Esophagus muscularis mucosa (tissue), 4 donors: ENCODE results near the gene HBA2. TPM values are rescaled to one million over a fixed set of nuclear protein-coding genes. Genes with fewer than 3 reads are reported as not detected.
"Not testable (repeated sequence)": the region's sequence is repeated elsewhere in the genome, so short reads cannot be mapped to it uniquely, and the experiment has no call there.

ENCODE experiments used
- DNase-seq: peaks from one replicate; pipeline ENCODE4 v3.0.0-alpha.2; 2017; ENCODE audit errors: extremely low spot score
- H3K27ac ChIP-seq, 4 donors: fragments of 200-600 bp; sonication (generic); replicated peaks in 1 of 4; 1 replicate in 3 of 4; 2 replicates in 1 of 4; pipeline ENCODE4 v1.5.1; 2016 to 2019; ENCODE audit warnings: mild to moderate bottlenecking in 1 of 4
- H3K27me3 ChIP-seq, 4 donors: fragments of 200-600 bp; sonication (generic); one replicate each; pipeline versions ENCODE4 v1.5.1 to v1.6.0; 2016 to 2019
- H3K36me3 ChIP-seq, 4 donors: fragments of 200-600 bp; sonication (generic); one replicate each; pipeline ENCODE4 v1.5.1; 2016 to 2019
- H3K4me1 ChIP-seq, 4 donors: fragments of 200-600 bp; sonication (generic); one replicate each; pipeline ENCODE4 v1.5.1; 2016 to 2019
- H3K4me3 ChIP-seq, 4 donors: fragments of 200-600 bp; sonication (generic); 1 replicate in 2 of 4; 2 replicates in 2 of 4; pipeline ENCODE4 v1.5.1; 2016 to 2019; ENCODE audit warnings: mild to moderate bottlenecking in 4 of 4, moderate library complexity in 1 of 4
- H3K9me3 ChIP-seq, 4 donors: fragments of 200-600 bp; sonication (generic); 1 replicate in 3 of 4; 2 replicates in 1 of 4; pipeline ENCODE4 v1.5.1; 2016 to 2019
- EP300 ChIP-seq: sonication (generic); formaldehyde crosslinking; IDR thresholded peaks from one replicate; pipeline ENCODE4 v1.6.1; 2017; ENCODE audit warnings: antibody characterized with exemption
- POLR2A ChIP-seq: fragments of 450-650 bp; IDR thresholded peaks from one replicate; pipeline ENCODE4 v1.6.1; 2017; ENCODE audit warnings: antibody characterized with exemption, moderate library complexity, mild to moderate bottlenecking, low read depth
- POLR2AphosphoS5 ChIP-seq, 2 donors: sonication (generic); formaldehyde crosslinking; IDR thresholded peaks; one replicate each; pipeline ENCODE4 v1.6.1; 2017; ENCODE audit warnings: antibody characterized with exemption in 2 of 2
- WGBS: methylation state at CpG from one replicate; pipeline ENCODE4 v1.1.5; 2018; 5-methylcytosine and 5-hydroxymethylcytosine counted together
- intact Hi-C: fragments of 100-400 bp; cut with DNase I; formaldehyde crosslinking; loops from one replicate; pipeline ENCODE4 v1.15.1; 2023
- total RNA-seq, 4 donors: library from RNA; depleted of rRNA; stranded (reverse); fragments of >200 nt; gene quantifications; one replicate each; pipeline versions ENCODE4 v1.1.0 to v1.2.1, GENCODE V29; 2016
- TF ChIP-seq, protein P1 (sequence below), 3 experiments: fragments of 200-600 bp in 2 of 3; fragments of 450-650 bp in 1 of 3; sonication (generic) in 2 of 3; IDR thresholded peaks; one replicate each; pipeline ENCODE4 v1.5.1; 2017 to 2019; ENCODE audit warnings: antibody characterized with exemption in 3 of 3, mild to moderate bottlenecking in 2 of 3, moderate library complexity in 1 of 3

The HBA2 gene
- total RNA-seq: 1,000 to 10,000 TPM in 1 of 4 donors, 100 to 1,000 TPM in 1, 10 to 100 TPM in 1, 1 to 10 TPM in 1; 1.7 to 1,686 (median 156) TPM

GRCh38 chr16:172374-172941 is at the start of gene HBA2:
HBA2 (plus strand) TSS chr16:172876; CDS start chr16:172913, 37 bp downstream.
- H3K4me3 ChIP-seq, H3K36me3 ChIP-seq, H3K27ac ChIP-seq, H3K9me3 ChIP-seq, DNase-seq, intact Hi-C loops: not testable (repeated sequence)
- H3K27me3 ChIP-seq: peaks cover 4 to 83% (median 42%) of the 10 kb centered on the region in 4 donors
- H3K4me1 ChIP-seq: peaks cover 2 to 11% (median 9%) of the 10 kb centered on the region in 4 donors
- WGBS: no CpG with 5 or more reads among the region's 74 CpGs

GRCh38 chr16:123558-124350 is 48.9 kb upstream of the HBA2 start:
- H3K27ac ChIP-seq, H3K4me3 ChIP-seq, intact Hi-C loops, H3K27me3 ChIP-seq, H3K4me1 ChIP-seq, DNase-seq, H3K9me3 ChIP-seq: not testable (repeated sequence)
- peaks cover 6 to 30% (median 24%) of the 10 kb centered on the region in 4 donors for H3K36me3 ChIP-seq
- 92% methylated on average over 12 of the region's 19 CpGs for WGBS

GRCh38 chr16:125011-125410 is 47.7 kb upstream of the HBA2 start:
- 89% methylated on average over 3 of the region's 3 CpGs for WGBS
- peaks cover 6 to 31% (median 24%) of the 10 kb centered on the region in 4 donors for H3K36me3 ChIP-seq
- no peak overlapping the region for H3K4me3 ChIP-seq
- H3K27ac ChIP-seq: no peak overlapping the region
- TF ChIP-seq POLR2AphosphoS5 (IDR thresholded peaks at IDR 0.05) (no peak), POLR2A (no peak), EP300 (no peak)
- TF ChIP-seq, protein P1, sequence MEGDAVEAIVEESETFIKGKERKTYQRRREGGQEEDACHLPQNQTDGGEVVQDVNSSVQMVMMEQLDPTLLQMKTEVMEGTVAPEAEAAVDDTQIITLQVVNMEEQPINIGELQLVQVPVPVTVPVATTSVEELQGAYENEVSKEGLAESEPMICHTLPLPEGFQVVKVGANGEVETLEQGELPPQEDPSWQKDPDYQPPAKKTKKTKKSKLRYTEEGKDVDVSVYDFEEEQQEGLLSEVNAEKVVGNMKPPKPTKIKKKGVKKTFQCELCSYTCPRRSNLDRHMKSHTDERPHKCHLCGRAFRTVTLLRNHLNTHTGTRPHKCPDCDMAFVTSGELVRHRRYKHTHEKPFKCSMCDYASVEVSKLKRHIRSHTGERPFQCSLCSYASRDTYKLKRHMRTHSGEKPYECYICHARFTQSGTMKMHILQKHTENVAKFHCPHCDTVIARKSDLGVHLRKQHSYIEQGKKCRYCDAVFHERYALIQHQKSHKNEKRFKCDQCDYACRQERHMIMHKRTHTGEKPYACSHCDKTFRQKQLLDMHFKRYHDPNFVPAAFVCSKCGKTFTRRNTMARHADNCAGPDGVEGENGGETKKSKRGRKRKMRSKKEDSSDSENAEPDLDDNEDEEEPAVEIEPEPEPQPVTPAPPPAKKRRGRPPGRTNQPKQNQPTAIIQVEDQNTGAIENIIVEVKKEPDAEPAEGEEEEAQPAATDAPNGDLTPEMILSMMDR (IDR thresholded peaks at IDR 0.05): no peak
- DNase-seq: no peak
- no peaks in the 10 kb centered on the region for H3K27me3 ChIP-seq
- no peaks in the 10 kb centered on the region for H3K9me3 ChIP-seq
- intact Hi-C loops: no loop called here
- H3K4me1 ChIP-seq: no peaks in the 10 kb centered on the region

DNA sequence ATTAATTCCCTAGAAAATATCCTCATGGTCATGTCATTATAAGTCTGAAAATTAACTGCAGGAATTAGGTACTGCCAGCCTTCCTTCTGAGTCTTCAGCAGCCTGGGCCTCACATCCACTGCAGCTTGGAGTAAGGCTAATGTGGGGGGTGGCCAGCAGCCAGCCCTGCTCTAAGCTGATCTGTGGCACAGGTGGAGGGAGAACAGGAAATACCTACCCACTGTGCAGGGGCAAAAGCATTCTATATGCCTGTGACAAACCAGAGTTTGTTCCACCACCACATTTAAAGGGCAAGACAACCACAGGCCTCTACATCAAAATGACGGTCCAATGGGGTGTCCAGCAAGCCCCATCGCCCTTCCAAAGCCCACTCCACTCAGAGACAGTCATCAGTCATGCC is 43.6 kb upstream of the HBA2 start:
- Histone ChIP-seq H3K27me3 (no peaks in the 10 kb centered on the region), H3K9me3 (no peaks in the 10 kb centered on the region), H3K36me3 (peaks cover 6 to 21% (median 10%) of the 10 kb centered on the region in 4 donors), H3K4me3 (no peak overlapping the region), H3K4me1 (no peaks in the 10 kb centered on the region), H3K27ac (no peak overlapping the region)
- WGBS: 100% methylated on average over 2 of the region's 2 CpGs
- no peak for TF ChIP-seq POLR2AphosphoS5 (IDR thresholded peaks at IDR 0.05)
- TF ChIP-seq EP300: no peak
- TF ChIP-seq POLR2A: no peak
- TF ChIP-seq, protein P1 (IDR thresholded peaks at IDR 0.05): no peak
- DNase-seq: no peak
- intact Hi-C loops: no loop called here

- H3K27me3 ChIP-seq: no peaks in the 10 kb centered on the region
- no peaks in the 10 kb centered on the region for H3K4me1 ChIP-seq
- no peak overlapping the region for H3K4me3 ChIP-seq
- no peak for DNase-seq
- 95% methylated on average over 14 of the region's 15 CpGs for WGBS
- intact Hi-C loops: no loop called here
- no peaks in the 10 kb centered on the region for H3K9me3 ChIP-seq
- H3K27ac ChIP-seq: no peak overlapping the region
- TF ChIP-seq EP300: no peak
- TF ChIP-seq POLR2AphosphoS5 (IDR thresholded peaks at IDR 0.05): no peak
- no peak for TF ChIP-seq POLR2A
- TF ChIP-seq, protein P1 (IDR thresholded peaks at IDR 0.05): no peak
- peaks cover 0 to 13% (median 2%) of the 10 kb centered on the region in 4 donors for H3K36me3 ChIP-seq
Measured at GRCh38 chr16:130533-131173, 42.0 kb upstream of the HBA2 start.
